ENCODE results near the gene PTPRF.

DNA sequence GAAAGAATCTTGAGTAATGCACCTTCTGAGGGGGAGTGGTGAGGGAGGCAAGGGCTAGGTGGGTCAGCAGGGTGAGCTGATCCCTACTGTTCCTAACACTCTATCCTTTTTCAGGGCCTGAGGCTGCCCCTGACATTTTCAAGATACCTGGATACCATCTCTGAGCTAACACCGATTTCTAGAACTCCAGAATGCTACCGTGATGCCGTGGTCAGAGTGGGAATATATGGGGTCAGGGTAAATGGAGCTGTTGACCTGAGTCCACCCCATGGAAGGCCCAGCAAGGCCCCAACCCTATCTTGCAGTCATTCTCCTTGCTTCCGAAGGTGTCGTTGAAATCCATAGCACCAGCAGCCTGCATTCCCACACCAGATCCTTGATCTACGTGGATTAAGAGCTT, 18.0 kb upstream of the PTPRF start:
- TF ChIP-seq, protein P1, sequence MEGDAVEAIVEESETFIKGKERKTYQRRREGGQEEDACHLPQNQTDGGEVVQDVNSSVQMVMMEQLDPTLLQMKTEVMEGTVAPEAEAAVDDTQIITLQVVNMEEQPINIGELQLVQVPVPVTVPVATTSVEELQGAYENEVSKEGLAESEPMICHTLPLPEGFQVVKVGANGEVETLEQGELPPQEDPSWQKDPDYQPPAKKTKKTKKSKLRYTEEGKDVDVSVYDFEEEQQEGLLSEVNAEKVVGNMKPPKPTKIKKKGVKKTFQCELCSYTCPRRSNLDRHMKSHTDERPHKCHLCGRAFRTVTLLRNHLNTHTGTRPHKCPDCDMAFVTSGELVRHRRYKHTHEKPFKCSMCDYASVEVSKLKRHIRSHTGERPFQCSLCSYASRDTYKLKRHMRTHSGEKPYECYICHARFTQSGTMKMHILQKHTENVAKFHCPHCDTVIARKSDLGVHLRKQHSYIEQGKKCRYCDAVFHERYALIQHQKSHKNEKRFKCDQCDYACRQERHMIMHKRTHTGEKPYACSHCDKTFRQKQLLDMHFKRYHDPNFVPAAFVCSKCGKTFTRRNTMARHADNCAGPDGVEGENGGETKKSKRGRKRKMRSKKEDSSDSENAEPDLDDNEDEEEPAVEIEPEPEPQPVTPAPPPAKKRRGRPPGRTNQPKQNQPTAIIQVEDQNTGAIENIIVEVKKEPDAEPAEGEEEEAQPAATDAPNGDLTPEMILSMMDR (IDR thresholded peaks at IDR 0.05): no peak
- no peak for TF ChIP-seq POLR2A (IDR thresholded peaks at IDR 0.05)
